ENCODE results near the gene SLC7A7.

GRCh38 chr14:22791301-22791700 is 23.9 kb downstream of the SLC7A7 start:
- TF ChIP-seq, protein P1, sequence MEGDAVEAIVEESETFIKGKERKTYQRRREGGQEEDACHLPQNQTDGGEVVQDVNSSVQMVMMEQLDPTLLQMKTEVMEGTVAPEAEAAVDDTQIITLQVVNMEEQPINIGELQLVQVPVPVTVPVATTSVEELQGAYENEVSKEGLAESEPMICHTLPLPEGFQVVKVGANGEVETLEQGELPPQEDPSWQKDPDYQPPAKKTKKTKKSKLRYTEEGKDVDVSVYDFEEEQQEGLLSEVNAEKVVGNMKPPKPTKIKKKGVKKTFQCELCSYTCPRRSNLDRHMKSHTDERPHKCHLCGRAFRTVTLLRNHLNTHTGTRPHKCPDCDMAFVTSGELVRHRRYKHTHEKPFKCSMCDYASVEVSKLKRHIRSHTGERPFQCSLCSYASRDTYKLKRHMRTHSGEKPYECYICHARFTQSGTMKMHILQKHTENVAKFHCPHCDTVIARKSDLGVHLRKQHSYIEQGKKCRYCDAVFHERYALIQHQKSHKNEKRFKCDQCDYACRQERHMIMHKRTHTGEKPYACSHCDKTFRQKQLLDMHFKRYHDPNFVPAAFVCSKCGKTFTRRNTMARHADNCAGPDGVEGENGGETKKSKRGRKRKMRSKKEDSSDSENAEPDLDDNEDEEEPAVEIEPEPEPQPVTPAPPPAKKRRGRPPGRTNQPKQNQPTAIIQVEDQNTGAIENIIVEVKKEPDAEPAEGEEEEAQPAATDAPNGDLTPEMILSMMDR (IDR thresholded peaks at IDR 0.05) = no peak
- no peak for TF ChIP-seq POLR2A (IDR thresholded peaks at IDR 0.05)

All from right lobe of liver (tissue), 4 donors.